T-cell (primary cell): ENCODE measurements around the gene SUSD2. TPM values are rescaled to one million over a fixed set of nuclear protein-coding genes. Genes with fewer than 3 reads are reported as not detected.
"Not testable (repeated sequence)": the region's sequence is repeated elsewhere in the genome, so short reads cannot be mapped to it uniquely, and the experiment has no call there.

Experiments
- ATAC-seq, 4 experiments: fragments of 200-7000 bp in 3 of 4; fragments of 150-1000 bp in 1 of 4; cut with Tn5 transposase; replicated peaks in 1 of 4; 1 replicate in 3 of 4; 2 replicates in 1 of 4; pipeline ENCODE4 v1.10.0; 2021; ENCODE audit warnings: moderate library complexity in 3 of 4, mild to moderate bottlenecking in 2 of 4, moderate number of reproducible peaks in 1 of 4
- CTCF ChIA-PET, 2 donors: fragments of 300-600 bp; sonication (Branson Sonifier 250); formaldehyde crosslinking; loops; one replicate each; lab custom pipeline; 2022; ENCODE audit warnings: antibody characterized with exemption in 2 of 2; lab: Charles Lee
- POLR2A ChIA-PET, 2 donors: fragments of 300-600 bp; sonication (Branson Sonifier 250); formaldehyde crosslinking; loops; one replicate each; lab custom pipeline; 2022; ENCODE audit warnings: antibody characterized with exemption in 2 of 2; lab: Charles Lee
- DNase-seq, 35 experiments: peaks; one replicate each; pipeline versions ENCODE4 v3.0.0 to v3.0.0-alpha.2; 2013 to 2023
- H3K27ac ChIP-seq: one replicate; pipeline ENCODE4 v1.5.1; 2013; ENCODE audit warnings: low read length
- H3K27me3 ChIP-seq, 2 experiments: replicated peaks in 1 of 2; 1 replicate in 1 of 2; 2 replicates in 1 of 2; pipeline versions ENCODE4 v1.6.1 to v1.7.0; 2013; ENCODE audit warnings: low read length in 1 of 2, mixed read lengths in 1 of 2; ENCODE audit not compliant: control insufficient read depth in 2 of 2, insufficient read depth in 2 of 2; ENCODE audit errors: extremely low read depth in 1 of 2
- H3K36me3 ChIP-seq, 2 donors: 1 replicate in 1 of 2; 2 replicates in 1 of 2; pipeline versions ENCODE4 v1.6.1 to v1.7.0; 2013; ENCODE audit warnings: low read length in 1 of 2; ENCODE audit not compliant: control insufficient read depth in 2 of 2, insufficient read depth in 1 of 2; ENCODE audit errors: extremely low read depth in 1 of 2
- H3K4me1 ChIP-seq, 2 experiments: 1 replicate in 1 of 2; 2 replicates in 1 of 2; pipeline versions ENCODE4 v1.6.1 to v1.7.0; 2013; ENCODE audit warnings: low read length in 2 of 2, mixed read lengths in 1 of 2; ENCODE audit not compliant: insufficient read depth in 2 of 2, control insufficient read depth in 1 of 2; ENCODE audit errors: extremely low read depth in 1 of 2
- H3K4me3 ChIP-seq, 2 donors: 1 replicate in 1 of 2; 2 replicates in 1 of 2; pipeline versions ENCODE4 v1.5.1 to v1.7.0; 2013; ENCODE audit warnings: mild to moderate bottlenecking in 2 of 2, low read length in 1 of 2, moderate library complexity in 1 of 2; ENCODE audit not compliant: control insufficient read depth in 1 of 2; ENCODE audit errors: extremely low read depth in 1 of 2
- H3K9me3 ChIP-seq: 2 replicates; pipeline ENCODE4 v1.7.0; 2013
- H3K27ac Mint-ChIP-seq, 2 donors: one replicate each; pipeline ENCODE4 v1.8.0; 2020 to 2021; ENCODE audit warnings: mild to moderate bottlenecking in 2 of 2, mixed read lengths in 2 of 2
- H3K27me3 Mint-ChIP-seq, 2 donors: one replicate each; pipeline ENCODE4 v1.8.0; 2021 to 2022; ENCODE audit warnings: mixed read lengths in 2 of 2
- H3K36me3 Mint-ChIP-seq: one replicate; pipeline ENCODE4 v1.8.0; 2021; ENCODE audit warnings: mixed read lengths
- H3K4me1 Mint-ChIP-seq, 3 donors: one replicate each; pipeline ENCODE4 v1.8.0; 2020 to 2022; ENCODE audit warnings: mixed read lengths in 3 of 3, mild to moderate bottlenecking in 1 of 3
- H3K4me3 Mint-ChIP-seq, 3 donors: one replicate each; pipeline ENCODE4 v1.8.0; 2020 to 2022; ENCODE audit warnings: mild to moderate bottlenecking in 3 of 3, mixed read lengths in 3 of 3, moderate library complexity in 3 of 3
- H3K9me3 Mint-ChIP-seq, 3 donors: one replicate each; pipeline ENCODE4 v1.8.0; 2020 to 2022; ENCODE audit warnings: mixed read lengths in 3 of 3
- WGBS: methylation state at CpG from one replicate; pipeline ENCODE4 v1.1.5; 2013; ENCODE audit warnings: missing lambda C conversion rate; ENCODE audit not compliant: insufficient coverage; 5-methylcytosine and 5-hydroxymethylcytosine counted together
- total RNA-seq, 35 experiments: library from RNA in 6 of 35; stranded (reverse) in 6 of 35; fragments of 120-200 nt in 1 of 35; gene quantifications; one replicate each; pipeline versions ENCODE4 v1.2.1 to v1.2.4 and lab custom pipeline; 2013 to 2026

Gene SUSD2
- total RNA-seq, 5 donors from 2014 or later (not counting 1 experiment from before 2014, with no cell fraction given): 1.3 to 2.3 (median 1.6) TPM

GRCh38 chr22:24180316-24181087, 785 bp upstream of the SUSD2 start:
- Histone ChIP-seq H3K36me3 (peaks cover 2 to 28% of the 10 kb centered on the region in 2 donors), H3K4me1 (no peaks in the 10 kb centered on the region), H3K4me3 (no peak overlapping the region), H3K27ac (no peak overlapping the region), H3K27me3 (no peaks in the 10 kb centered on the region), H3K9me3 (no peaks in the 10 kb centered on the region)
- POLR2A ChIA-PET: no interaction called here
- ATAC-seq: no peak
- Mint-ChIP-seq H3K27ac (peak overlapping the region in 1 of 2 donors; percentile 11), H3K4me1 (no peaks in the 10 kb centered on the region), H3K4me3 (no peak overlapping the region), H3K27me3 (no peaks in the 10 kb centered on the region), H3K36me3 (peaks cover 4% of the 10 kb centered on the region), H3K9me3 (no peaks in the 10 kb centered on the region)
- no peak for DNase-seq
- CTCF ChIA-PET: interaction anchor here in 1 of 2 donors (0.5 kb wide), 1 partner anchor 168 kb away, joined by 4 read pairs; no protein-coding TSS in a partner anchor
- 90% methylated on average over 11 of the region's 16 CpGs for WGBS

GRCh38 chr22:24181996-24182899, 961 bp downstream of the SUSD2 start:
- H3K27me3 Mint-ChIP-seq: no peaks in the 10 kb centered on the region
- no peak overlapping the region for H3K4me3 Mint-ChIP-seq
- ATAC-seq (no peak), DNase-seq (peak in 1 of 35 experiments; percentile 22)
- ChIA-PET CTCF (no interaction called here), POLR2A (no interaction called here)
- no peak overlapping the region for H3K27ac ChIP-seq
- H3K27me3 ChIP-seq: no peaks in the 10 kb centered on the region
- peaks cover 8 to 10% of the 10 kb centered on the region in 2 donors for H3K36me3 ChIP-seq
- H3K4me1 ChIP-seq: no peaks in the 10 kb centered on the region
- H3K9me3 ChIP-seq: no peaks in the 10 kb centered on the region
- no peaks in the 10 kb centered on the region for H3K9me3 Mint-ChIP-seq
- no peaks in the 10 kb centered on the region for H3K4me1 Mint-ChIP-seq
- no peaks in the 10 kb centered on the region for H3K36me3 Mint-ChIP-seq
- WGBS: 72% methylated on average over 8 of the region's 20 CpGs
- peak overlapping the region in 1 of 2 donors; percentile 39 for H3K27ac Mint-ChIP-seq
- H3K4me3 ChIP-seq: no peak overlapping the region

GRCh38 chr22:24182900-24183246, 1.6 kb downstream of the SUSD2 start:
- H3K4me1 ChIP-seq, H3K27ac Mint-ChIP-seq, H3K27ac ChIP-seq, H3K36me3 ChIP-seq, H3K9me3 Mint-ChIP-seq, H3K4me3 Mint-ChIP-seq, H3K4me3 ChIP-seq, H3K27me3 Mint-ChIP-seq, POLR2A ChIA-PET, H3K4me1 Mint-ChIP-seq, ATAC-seq, DNase-seq, H3K27me3 ChIP-seq, H3K9me3 ChIP-seq, H3K36me3 Mint-ChIP-seq, CTCF ChIA-PET: not testable (repeated sequence)
- WGBS: 90% methylated on average over 6 of the region's 11 CpGs

GRCh38 chr22:24183321-24184031, 2.2 kb downstream of the SUSD2 start:
- Mint-ChIP-seq H3K4me3 (no peak overlapping the region), H3K4me1 (no peaks in the 10 kb centered on the region), H3K36me3 (no peaks in the 10 kb centered on the region), H3K27ac (no peak overlapping the region), H3K27me3 (no peaks in the 10 kb centered on the region), H3K9me3 (no peaks in the 10 kb centered on the region)
- ChIA-PET POLR2A (no interaction called here), CTCF (no interaction called here)
- Histone ChIP-seq H3K4me1 (no peaks in the 10 kb centered on the region), H3K36me3 (peaks cover 1 to 13% of the 10 kb centered on the region in 2 donors), H3K9me3 (no peaks in the 10 kb centered on the region), H3K4me3 (no peak overlapping the region), H3K27ac (no peak overlapping the region), H3K27me3 (no peaks in the 10 kb centered on the region)
- 79% methylated on average over 17 of the region's 24 CpGs for WGBS
- no peak for ATAC-seq
- DNase-seq: no peak

- Histone ChIP-seq H3K27ac (no peak overlapping the region), H3K27me3 (no peaks in the 10 kb centered on the region), H3K4me1 (peaks cover 0 to 1% of the 10 kb centered on the region in 2 experiments), H3K36me3 (peaks cover 0 to 13% of the 10 kb centered on the region in 2 donors), H3K9me3 (no peaks in the 10 kb centered on the region), H3K4me3 (no peak overlapping the region)
- POLR2A ChIA-PET: no interaction called here
- WGBS: 82% methylated on average over 8 of the region's 16 CpGs
- CTCF ChIA-PET: no interaction called here
- no peaks in the 10 kb centered on the region for H3K9me3 Mint-ChIP-seq
- H3K4me1 Mint-ChIP-seq: no peaks in the 10 kb centered on the region
- no peak for DNase-seq
- ATAC-seq: no peak
- no peaks in the 10 kb centered on the region for H3K36me3 Mint-ChIP-seq
- no peak overlapping the region for H3K27ac Mint-ChIP-seq
- H3K27me3 Mint-ChIP-seq: no peaks in the 10 kb centered on the region
- H3K4me3 Mint-ChIP-seq: no peak overlapping the region
Measured at GRCh38 chr22:24184057-24184798, 2.9 kb downstream of the SUSD2 start.
